Naive B cell (primary cell): Measurements from ENCODE around the gene TXLNG. TPM values are rescaled to one million over a fixed set of nuclear protein-coding genes. Genes with fewer than 3 reads are reported as not detected.
"Not testable (repeated sequence)": the region's sequence is repeated elsewhere in the genome, so short reads cannot be mapped to it uniquely, and the experiment has no call there.

Source experiments
- ATAC-seq, 2 donors: fragments of 150-1000 bp; cut with Tn5 transposase; 2 replicates each; pipeline ENCODE4 v1.10.0; 2021; ENCODE audit warnings: low read depth in 2 of 2, mild to moderate bottlenecking in 2 of 2, moderate library complexity in 2 of 2
- DNase-seq: peaks from one replicate; pipeline ENCODE4 v3.0.0; 2022
- H3K27ac Mint-ChIP-seq, 6 donors: one replicate each; pipeline ENCODE4 v1.8.0; 2020 to 2022; ENCODE audit warnings: mild to moderate bottlenecking in 6 of 6, mixed read lengths in 6 of 6, moderate library complexity in 5 of 6, inconsistent platforms in 2 of 6
- H3K27me3 Mint-ChIP-seq, 3 donors: one replicate each; pipeline ENCODE4 v1.8.0; 2021 to 2022; ENCODE audit warnings: mixed read lengths in 3 of 3, mild to moderate bottlenecking in 1 of 3
- H3K36me3 Mint-ChIP-seq, 2 donors: one replicate each; pipeline ENCODE4 v1.8.0; 2020 to 2022; ENCODE audit warnings: mixed read lengths in 2 of 2, inconsistent platforms in 1 of 2, mild to moderate bottlenecking in 1 of 2
- H3K4me1 Mint-ChIP-seq, 3 donors: one replicate each; pipeline ENCODE4 v1.8.0; 2020 to 2022; ENCODE audit warnings: mixed read lengths in 3 of 3, inconsistent platforms in 1 of 3, mild to moderate bottlenecking in 1 of 3, moderate library complexity in 1 of 3
- H3K4me3 Mint-ChIP-seq, 8 donors: one replicate each; pipeline ENCODE4 v1.8.0; 2020 to 2022; ENCODE audit warnings: mild to moderate bottlenecking in 8 of 8, mixed read lengths in 8 of 8, moderate library complexity in 8 of 8, inconsistent platforms in 2 of 8
- H3K9me3 Mint-ChIP-seq, 7 donors: one replicate each; pipeline ENCODE4 v1.8.0; 2020 to 2022; ENCODE audit warnings: mixed read lengths in 7 of 7, mild to moderate bottlenecking in 5 of 7, inconsistent platforms in 2 of 7, moderate library complexity in 1 of 7
- polyA plus RNA-seq, 6 donors: library from polyadenylated mRNA; unstranded; fragments of 300-500 nt; fragmentation: Illumina TruSeq; gene quantifications; one replicate each; pipeline ENCODE4 v1.2.3, GENCODE V29; 2021; ENCODE audit warnings: low read depth in 6 of 6

Gene TXLNG
- polyA plus RNA-seq, result 10 to 100 TPM in 4 of 6 donors, 1 to 10 TPM in 2; 8.6 to 20.8 (median 15.9) TPM

DNA sequence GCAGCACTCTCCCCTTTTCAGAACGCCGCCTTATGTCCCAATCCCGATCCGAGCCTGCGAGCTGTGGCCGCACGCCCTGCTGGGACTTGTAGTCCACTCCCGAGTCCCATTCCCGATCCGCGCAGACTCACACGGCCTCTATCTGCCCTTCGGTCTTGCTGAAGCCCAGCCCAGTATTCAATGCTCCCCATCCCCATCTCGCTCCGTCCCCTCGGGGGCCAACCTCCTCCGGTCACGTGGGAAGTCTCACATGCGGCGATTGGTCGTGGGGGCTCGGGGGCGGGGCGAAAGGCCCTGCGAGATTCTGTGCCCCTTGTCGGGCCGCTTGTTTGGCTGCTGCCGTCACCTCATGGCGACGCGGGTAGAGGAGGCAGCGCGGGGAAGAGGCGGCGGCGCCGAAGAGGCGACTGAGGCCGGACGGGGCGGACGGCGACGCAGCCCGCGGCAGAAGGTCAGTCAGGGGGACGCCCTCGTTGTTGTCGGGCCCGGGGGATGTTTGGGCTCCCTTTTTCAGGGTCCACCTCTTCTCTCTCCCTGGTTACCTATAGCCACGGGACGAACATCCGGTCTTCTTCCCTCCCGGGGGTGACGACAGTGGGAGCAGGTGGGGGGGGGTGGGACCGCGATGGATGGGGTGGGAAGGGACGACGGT is at the start of gene TXLNG:
Gene TXLNG (plus strand): TSS at position 328 of the 652 bp plus-strand sequence. CDS start 22 bp downstream, at position 350.
- H3K4me3 Mint-ChIP-seq, result peak within 1 kb of the TSS; percentile 89 to 98 (median 95)
- DNase-seq (peak; percentile 99), ATAC-seq (peak; percentile 89 to 90)
- H3K27ac Mint-ChIP-seq, result peak within 1 kb of the TSS; percentile 83 to 98 (median 96)
- H3K27me3 Mint-ChIP-seq, result peaks cover 0 to under 1% (median 0%) of the 10 kb centered on the region in 3 donors
- no peaks in the 10 kb centered on the region for H3K9me3 Mint-ChIP-seq
- H3K36me3 Mint-ChIP-seq, result no peaks in the 10 kb centered on the region
- peaks cover 7 to 31% (median 17%) of the 10 kb centered on the region in 3 donors for H3K4me1 Mint-ChIP-seq

DNA sequence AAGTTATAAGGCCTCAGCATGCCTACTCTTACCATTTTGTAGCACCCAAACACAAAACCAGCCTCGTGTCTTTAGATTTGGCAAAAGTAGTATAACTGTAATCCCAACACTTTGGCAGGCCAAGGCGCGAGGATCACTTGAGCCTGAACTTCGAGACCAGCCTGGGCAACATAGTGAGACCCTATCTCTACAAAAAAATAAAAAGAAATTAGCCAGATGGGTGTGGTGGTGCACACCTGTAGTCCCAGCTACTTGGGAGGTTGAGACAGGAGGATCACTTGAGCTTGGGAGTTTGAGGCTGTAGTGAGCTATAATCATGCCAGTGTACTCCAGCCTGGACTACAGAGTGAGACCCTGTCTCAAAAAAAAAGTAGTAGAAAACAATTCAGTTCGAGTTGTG is 49.2 kb upstream of the TXLNG start:
- peaks cover 16 to 37% of the 10 kb centered on the region in 2 donors for H3K36me3 Mint-ChIP-seq
- no peaks in the 10 kb centered on the region for H3K9me3 Mint-ChIP-seq
- H3K27me3 Mint-ChIP-seq, result no peaks in the 10 kb centered on the region
- H3K4me3 Mint-ChIP-seq, result no peak overlapping the region
- H3K27ac Mint-ChIP-seq, result no peak overlapping the region
- DNase-seq (no peak), ATAC-seq (no peak)
- H3K4me1 Mint-ChIP-seq, result peaks cover 0 to 5% (median 0%) of the 10 kb centered on the region in 3 donors

DNA sequence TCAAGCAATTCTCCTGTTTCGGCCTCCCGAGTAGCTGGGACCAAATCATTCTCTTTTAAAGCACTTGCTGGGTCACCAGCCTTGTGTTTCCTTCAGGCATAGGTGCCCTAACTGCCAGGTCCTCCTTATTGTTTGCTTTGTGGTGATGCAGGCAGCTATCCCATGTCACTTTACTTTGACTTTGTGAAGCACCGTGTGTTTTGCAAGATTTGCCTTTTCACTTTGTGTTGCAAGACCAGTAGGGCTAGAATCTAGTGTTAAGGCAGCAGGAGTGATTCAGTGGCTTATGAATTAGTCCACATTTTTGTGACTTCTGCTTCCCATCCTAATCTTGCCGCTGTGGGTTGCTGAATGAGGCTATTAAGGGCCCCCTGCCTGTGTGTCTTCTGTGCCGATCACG is 46.7 kb upstream of the TXLNG start:
- Mint-ChIP-seq H3K4me1 (no peaks in the 10 kb centered on the region), H3K4me3 (no peak overlapping the region), H3K9me3 (no peaks in the 10 kb centered on the region), H3K27me3 (no peaks in the 10 kb centered on the region), H3K27ac (peak overlapping the region in 1 of 6 donors; percentile 74), H3K36me3 (peaks cover 21 to 45% of the 10 kb centered on the region in 2 donors)
- ATAC-seq (no peak), DNase-seq (no peak)

DNA sequence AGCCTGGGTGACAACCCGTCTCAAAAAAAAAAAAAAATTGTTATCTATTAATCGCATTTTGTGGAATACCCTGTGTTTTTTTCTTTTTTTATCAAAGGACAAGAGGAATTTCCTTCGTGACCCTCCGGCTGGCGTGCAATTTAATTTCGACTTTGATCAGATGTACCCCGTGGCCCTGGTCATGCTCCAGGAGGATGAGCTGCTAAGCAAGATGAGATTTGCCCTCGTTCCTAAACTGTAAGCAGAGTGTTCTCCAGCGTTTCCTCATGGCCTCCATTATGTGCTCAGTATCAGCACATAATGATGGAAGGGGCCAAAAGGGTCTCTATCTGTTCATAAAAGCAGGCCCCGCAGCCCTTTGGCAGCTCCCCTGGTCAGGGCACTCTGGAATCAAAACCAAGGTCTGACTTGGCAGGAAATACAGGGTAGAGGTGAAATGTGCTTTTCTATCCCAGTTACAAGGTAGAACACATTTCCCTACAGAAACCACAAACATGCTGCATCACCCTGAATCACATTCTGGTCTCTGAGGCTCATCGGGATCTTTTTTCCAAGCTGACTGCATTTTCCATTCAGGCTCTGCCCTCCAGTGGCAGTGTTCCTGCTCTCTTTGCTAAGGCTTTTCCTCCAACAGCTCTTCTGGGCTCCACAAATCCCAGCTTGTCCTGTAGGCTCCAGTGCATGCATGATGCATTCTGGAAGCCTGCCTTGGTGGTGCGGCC is 42.5 kb upstream of the TXLNG start:
- peaks cover 17 to 38% of the 10 kb centered on the region in 2 donors for H3K36me3 Mint-ChIP-seq
- DNase-seq, result no peak
- no peak for ATAC-seq
- H3K4me1 Mint-ChIP-seq, result no peaks in the 10 kb centered on the region
- no peaks in the 10 kb centered on the region for H3K27me3 Mint-ChIP-seq
- H3K27ac Mint-ChIP-seq, result no peak overlapping the region
- H3K4me3 Mint-ChIP-seq, result no peak overlapping the region
- H3K9me3 Mint-ChIP-seq, result no peaks in the 10 kb centered on the region

DNA sequence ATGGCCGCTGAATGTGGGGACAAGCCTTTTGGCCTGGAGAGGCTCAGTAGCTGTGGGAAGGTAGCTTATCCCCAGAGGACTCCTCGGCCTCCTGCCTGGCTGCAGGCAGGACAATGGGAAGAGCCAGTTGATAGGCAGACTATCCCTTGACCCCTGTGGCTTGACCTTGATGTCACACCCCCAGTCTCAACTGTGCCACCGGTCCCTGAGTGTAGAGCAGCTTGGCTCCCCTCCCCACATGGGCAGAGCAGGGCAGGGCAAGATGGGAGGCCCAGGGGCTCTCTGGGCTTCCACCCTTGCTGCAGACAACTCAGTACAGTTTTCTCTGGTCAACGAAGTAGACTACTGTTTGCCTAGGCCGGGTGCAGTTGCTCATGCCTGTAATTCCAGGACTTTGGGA is 41.2 kb upstream of the TXLNG start:
- Mint-ChIP-seq H3K27ac (no peak overlapping the region), H3K9me3 (no peaks in the 10 kb centered on the region), H3K36me3 (peaks cover 20 to 32% of the 10 kb centered on the region in 2 donors), H3K4me3 (no peak overlapping the region), H3K4me1 (no peaks in the 10 kb centered on the region), H3K27me3 (no peaks in the 10 kb centered on the region)
- ATAC-seq (no peak), DNase-seq (no peak)

DNA sequence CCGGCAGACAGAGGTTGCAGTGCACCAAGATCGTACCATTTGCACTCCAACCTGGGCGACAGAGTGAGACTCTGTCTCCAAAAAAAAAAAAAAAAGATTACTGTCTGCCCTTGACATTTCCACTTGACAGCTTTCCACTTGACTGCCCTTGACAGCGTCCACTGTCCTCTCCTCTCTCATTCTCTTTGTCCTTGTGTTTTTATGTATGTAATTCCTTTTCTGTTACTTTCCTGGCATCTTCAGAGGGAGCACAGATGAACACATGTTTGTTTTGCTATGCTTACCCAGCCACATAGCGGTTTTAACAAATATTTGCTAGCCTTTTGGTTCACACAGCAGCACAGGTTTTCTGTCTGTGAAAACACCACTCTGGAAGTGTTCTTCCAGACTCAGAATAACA is 40.6 kb upstream of the TXLNG start:
- Mint-ChIP-seq H3K4me3 (no peak overlapping the region), H3K4me1 (no peaks in the 10 kb centered on the region), H3K36me3 (peaks cover 19 to 29% of the 10 kb centered on the region in 2 donors), H3K27ac (no peak overlapping the region), H3K9me3 (no peaks in the 10 kb centered on the region), H3K27me3 (no peaks in the 10 kb centered on the region)
- DNase-seq, result no peak
- no peak for ATAC-seq

DNA sequence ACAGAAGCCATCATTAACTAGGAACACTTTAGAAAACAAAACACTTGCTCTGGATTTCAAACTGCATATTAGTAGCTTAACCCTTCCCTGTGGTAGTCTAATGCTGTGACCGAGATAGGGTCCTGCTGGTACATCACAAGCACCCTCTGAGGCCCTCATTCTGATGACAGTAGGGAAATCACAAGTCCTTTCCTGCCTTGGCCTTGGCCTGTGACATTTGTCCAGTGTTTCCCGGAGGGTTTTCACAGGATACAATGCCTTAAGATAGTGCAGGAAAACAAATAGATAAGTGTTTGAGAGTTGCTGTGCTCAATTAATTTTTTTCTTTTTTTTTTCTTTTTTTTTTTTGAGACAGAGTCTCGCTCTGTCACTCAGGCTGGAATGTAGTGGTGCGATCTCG is 37.8 kb upstream of the TXLNG start:
- no peak for DNase-seq
- Mint-ChIP-seq H3K27me3 (no peaks in the 10 kb centered on the region), H3K36me3 (peaks cover 24 to 31% of the 10 kb centered on the region in 2 donors), H3K9me3 (no peaks in the 10 kb centered on the region), H3K4me1 (no peaks in the 10 kb centered on the region), H3K27ac (no peak overlapping the region), H3K4me3 (no peak overlapping the region)
- no peak for ATAC-seq

DNA sequence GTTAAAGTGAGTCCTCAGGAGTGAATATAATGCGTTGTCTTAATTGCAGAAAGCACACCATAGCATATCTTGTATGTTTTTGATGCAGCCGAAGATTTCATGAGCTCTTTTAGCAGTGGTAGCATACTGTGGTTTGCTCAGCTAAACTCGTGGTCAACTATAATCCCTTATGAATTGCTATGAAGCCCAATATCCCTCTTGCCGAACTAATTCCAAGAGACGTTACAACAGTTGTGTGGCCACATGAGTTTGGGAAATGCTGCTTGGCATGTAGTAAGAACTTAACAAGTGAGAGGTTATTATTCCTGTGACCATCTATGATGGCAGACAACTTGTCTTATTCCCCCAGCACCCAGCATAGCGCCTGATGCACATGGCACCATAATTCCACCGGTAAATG is 36.1 kb upstream of the TXLNG start:
- no peaks in the 10 kb centered on the region for H3K27me3 Mint-ChIP-seq
- DNase-seq (no peak), ATAC-seq (no peak)
- no peak overlapping the region for H3K27ac Mint-ChIP-seq
- no peaks in the 10 kb centered on the region for H3K9me3 Mint-ChIP-seq
- peak overlapping the region in 1 of 8 donors; percentile 16 for H3K4me3 Mint-ChIP-seq
- H3K4me1 Mint-ChIP-seq, result no peaks in the 10 kb centered on the region
- peaks cover 33 to 40% of the 10 kb centered on the region in 2 donors for H3K36me3 Mint-ChIP-seq

DNA sequence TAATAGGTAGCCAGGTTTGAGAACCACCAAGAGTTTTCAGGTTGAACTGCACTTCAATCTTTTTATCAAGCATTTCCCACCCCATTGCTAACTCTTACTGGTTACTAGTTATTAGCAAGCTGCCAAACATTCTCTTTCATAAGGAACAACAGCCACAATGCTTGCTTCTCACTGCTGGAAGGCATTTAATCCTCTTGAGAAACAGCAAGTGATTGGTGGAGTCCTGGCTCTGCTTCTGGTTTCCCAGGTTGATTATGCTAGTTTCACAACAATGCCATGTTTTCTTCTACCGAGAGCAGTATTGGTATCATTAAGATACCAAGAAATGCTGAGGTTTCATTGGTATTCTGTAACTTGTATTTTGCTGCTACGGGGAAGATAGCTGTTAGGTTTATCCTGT is 32.2 kb upstream of the TXLNG start:
- ATAC-seq (no peak), DNase-seq (no peak)
- no peaks in the 10 kb centered on the region for H3K9me3 Mint-ChIP-seq
- no peak overlapping the region for H3K27ac Mint-ChIP-seq
- H3K4me1 Mint-ChIP-seq, result no peaks in the 10 kb centered on the region
- peaks cover 40 to 49% of the 10 kb centered on the region in 2 donors for H3K36me3 Mint-ChIP-seq
- no peak overlapping the region for H3K4me3 Mint-ChIP-seq
- H3K27me3 Mint-ChIP-seq, result no peaks in the 10 kb centered on the region

DNA sequence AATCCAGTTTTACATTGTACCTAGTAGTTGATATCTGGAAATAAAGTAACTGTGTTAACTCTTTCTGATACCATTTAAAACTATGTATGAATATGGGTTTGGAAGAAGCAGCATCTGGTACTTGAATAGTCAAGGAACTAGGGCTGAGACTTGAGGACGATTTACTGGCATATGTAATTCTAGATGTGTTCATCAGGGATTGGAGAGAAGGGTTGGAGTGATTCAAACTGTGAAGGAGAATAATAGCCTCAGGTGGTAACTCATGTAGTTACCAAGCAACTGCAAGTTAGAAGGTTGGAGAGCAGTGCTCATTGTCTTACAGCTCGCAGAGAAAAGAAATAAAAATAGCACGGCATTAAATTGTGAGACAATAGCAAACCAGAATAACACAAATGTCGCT is 29.5 kb upstream of the TXLNG start:
- H3K36me3 Mint-ChIP-seq, result peaks cover 41 to 42% of the 10 kb centered on the region in 2 donors
- H3K4me1 Mint-ChIP-seq, result no peaks in the 10 kb centered on the region
- no peak for ATAC-seq
- H3K27ac Mint-ChIP-seq, result peak overlapping the region in 1 of 6 donors; percentile 41
- H3K9me3 Mint-ChIP-seq, result no peaks in the 10 kb centered on the region
- no peaks in the 10 kb centered on the region for H3K27me3 Mint-ChIP-seq
- no peak overlapping the region for H3K4me3 Mint-ChIP-seq
- no peak for DNase-seq

DNA sequence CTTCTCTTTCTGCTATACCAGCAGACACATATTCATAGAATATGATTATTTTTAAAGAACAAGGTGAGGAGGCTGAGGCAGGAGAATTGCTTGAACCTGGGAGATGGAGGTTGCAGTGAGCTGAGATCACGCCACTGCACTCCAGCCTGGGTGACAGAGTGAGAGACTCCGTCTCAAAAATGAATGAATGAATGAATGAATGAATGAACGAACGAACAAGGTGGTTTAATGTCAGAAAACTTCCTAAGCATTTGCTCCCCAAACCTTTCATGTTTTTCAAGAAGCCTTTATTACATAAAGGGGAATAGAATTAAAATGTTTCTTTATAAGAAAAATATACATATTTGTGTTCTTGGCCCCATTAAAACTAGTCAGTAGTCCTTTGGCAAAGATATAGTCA is 24.8 kb upstream of the TXLNG start:
- not testable (repeated sequence) for ATAC-seq, H3K4me3 Mint-ChIP-seq, DNase-seq, H3K4me1 Mint-ChIP-seq, H3K9me3 Mint-ChIP-seq, H3K27me3 Mint-ChIP-seq
- peaks cover 6 to 14% of the 10 kb centered on the region in 2 donors for H3K36me3 Mint-ChIP-seq
- H3K27ac Mint-ChIP-seq, result peak overlapping the region in 1 of 6 donors; percentile 16

DNA sequence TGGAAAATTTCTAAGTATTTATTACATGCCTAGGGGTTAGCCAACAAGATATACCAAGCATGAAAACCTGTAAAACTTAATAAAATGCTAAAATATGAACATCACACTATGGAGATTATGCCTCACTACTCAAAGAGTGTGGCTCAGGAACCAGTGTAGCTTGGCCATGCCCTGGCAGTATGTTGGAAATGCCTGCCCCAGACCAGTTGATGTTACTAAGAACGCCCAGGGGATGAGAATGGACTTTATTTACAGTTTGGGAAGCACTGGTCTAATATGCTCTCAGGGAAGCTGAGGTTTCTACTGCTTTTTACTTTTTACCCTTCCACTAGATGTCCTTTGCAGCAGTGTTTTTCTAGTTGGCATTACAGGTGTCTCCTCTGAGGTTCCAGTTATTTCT is 23.7 kb upstream of the TXLNG start:
- no peak for DNase-seq
- Mint-ChIP-seq H3K27ac (peak overlapping the region in 1 of 6 donors; percentile 23), H3K27me3 (no peaks in the 10 kb centered on the region), H3K4me3 (no peak overlapping the region), H3K4me1 (no peaks in the 10 kb centered on the region), H3K36me3 (peaks cover 0 to 9% of the 10 kb centered on the region in 2 donors), H3K9me3 (no peaks in the 10 kb centered on the region)
- no peak for ATAC-seq

DNA sequence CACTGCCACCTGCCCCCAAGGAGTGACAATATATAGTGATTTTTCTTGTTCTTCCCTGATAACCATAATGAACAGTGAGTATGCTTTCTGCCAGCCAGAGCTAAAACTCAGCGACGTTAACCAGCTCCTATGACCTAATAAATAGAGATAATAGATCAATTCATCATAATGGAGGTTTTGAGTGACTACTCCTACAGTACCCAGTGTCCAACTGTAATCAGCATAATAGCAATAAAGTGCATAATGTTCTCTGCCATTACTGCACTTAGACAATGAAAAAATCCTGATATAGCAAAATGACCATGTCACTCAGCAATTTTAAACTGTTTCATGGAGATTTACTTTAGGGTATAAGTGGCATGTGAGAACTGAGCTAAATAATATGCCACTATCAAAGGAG is 20.7 kb upstream of the TXLNG start:
- H3K27me3 Mint-ChIP-seq, result peaks cover 0 to 7% (median 4%) of the 10 kb centered on the region in 3 donors
- DNase-seq (no peak), ATAC-seq (no peak)
- peaks cover 0 to 3% of the 10 kb centered on the region in 2 donors for H3K36me3 Mint-ChIP-seq
- H3K4me3 Mint-ChIP-seq, result no peak overlapping the region
- no peaks in the 10 kb centered on the region for H3K9me3 Mint-ChIP-seq
- no peaks in the 10 kb centered on the region for H3K4me1 Mint-ChIP-seq
- no peak overlapping the region for H3K27ac Mint-ChIP-seq

DNA sequence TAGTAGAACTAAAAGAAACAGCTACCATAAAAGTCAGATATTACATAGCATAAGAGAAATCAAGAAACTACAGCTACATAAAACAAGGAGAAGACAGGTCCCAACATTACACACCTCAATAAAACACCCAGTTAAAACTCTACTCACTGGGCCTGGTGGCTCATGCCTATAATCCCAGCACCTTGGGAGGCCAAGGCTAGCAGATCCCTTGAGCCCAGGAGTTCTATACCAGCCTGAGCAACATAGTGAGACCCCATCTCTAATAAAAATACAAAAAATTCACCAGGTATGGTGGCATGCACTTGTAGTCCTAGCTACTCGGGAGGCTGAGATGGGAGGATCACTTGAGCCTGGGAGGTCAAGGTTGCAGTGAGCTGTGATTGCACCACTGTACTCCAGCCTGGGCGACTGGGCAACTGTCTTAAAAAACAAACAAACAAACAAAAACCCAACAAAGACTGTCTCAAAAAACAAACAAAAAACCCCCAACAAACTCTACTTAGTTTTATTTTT is 15.2 kb upstream of the TXLNG start:
- DNase-seq, result no peak
- no peak for ATAC-seq
- Mint-ChIP-seq H3K4me3 (no peak overlapping the region), H3K27ac (no peak overlapping the region), H3K36me3 (no peaks in the 10 kb centered on the region), H3K9me3 (no peaks in the 10 kb centered on the region), H3K4me1 (peaks cover 0 to 3% (median 0%) of the 10 kb centered on the region in 3 donors), H3K27me3 (peaks cover 0 to 7% (median 4%) of the 10 kb centered on the region in 3 donors)
